Keratinocyte (primary cell): ENCODE measurements around the gene AADACL3. TPM values are rescaled to one million over a fixed set of nuclear protein-coding genes. Genes with fewer than 3 reads are reported as not detected.

Source experiments
- DNase-seq: peaks from one replicate; pipeline ENCODE4 v3.0.0-alpha.2; 2011; ENCODE audit warnings: low read depth, missing footprints, low spot score
- FAIRE-seq: peaks from 2 replicates; lab custom pipeline; 2011; peaks lifted over from hg19 to GRCh38; lab: Jason Lieb, UNC
- H2AFZ ChIP-seq: 2 replicates; pipeline ENCODE4 v1.6.0; 2012; ENCODE audit warnings: low read length, control low read depth, inconsistent platforms; ENCODE audit not compliant: control insufficient read depth
- H3K27ac ChIP-seq: 2 replicates; pipeline ENCODE4 v1.5.1; 2011; ENCODE audit warnings: low read length; ENCODE audit not compliant: control insufficient read depth, insufficient read depth
- H3K27me3 ChIP-seq: 3 replicates; pipeline ENCODE4 v1.6.0; 2011; ENCODE audit warnings: low read length; ENCODE audit not compliant: control insufficient read depth, insufficient read depth; ENCODE audit errors: extremely low read depth
- H3K36me3 ChIP-seq, 2 experiments: 2 replicates in 1 of 2; 3 replicates in 1 of 2; pipeline ENCODE4 v1.5.1; 2011; ENCODE audit warnings: low read length in 2 of 2, mild to moderate bottlenecking in 1 of 2; ENCODE audit not compliant: control insufficient read depth in 2 of 2, insufficient read depth in 2 of 2; ENCODE audit errors: extremely low read depth in 1 of 2
- H3K4me1 ChIP-seq: 3 replicates; pipeline ENCODE4 v1.5.1; 2011; ENCODE audit warnings: low read length; ENCODE audit not compliant: control insufficient read depth, insufficient read depth; ENCODE audit errors: extremely low read depth
- H3K4me2 ChIP-seq: 3 replicates; pipeline ENCODE4 v1.6.0; 2011; ENCODE audit warnings: low read depth, low read length; ENCODE audit not compliant: control insufficient read depth, insufficient read depth; ENCODE audit errors: extremely low read depth
- H3K4me3 ChIP-seq, 3 experiments: fragments of 200-600 bp in 1 of 3; sonication (generic) in 1 of 3; 2 replicates in 2 of 3; 3 replicates in 1 of 3; pipeline ENCODE4 v1.5.1; 2011 to 2016; ENCODE audit warnings: low read length in 3 of 3, mild to moderate bottlenecking in 3 of 3, control low read depth in 2 of 3, inconsistent platforms in 1 of 3, low read depth in 1 of 3, mixed read lengths in 1 of 3, mixed run types in 1 of 3, moderate library complexity in 1 of 3; ENCODE audit not compliant: control insufficient read depth in 2 of 3, insufficient read depth in 2 of 3; ENCODE audit errors: extremely low read depth in 1 of 3
- H3K79me2 ChIP-seq: 2 replicates; pipeline ENCODE4 v1.6.0; 2012; ENCODE audit warnings: low read length; ENCODE audit not compliant: control insufficient read depth, insufficient read depth
- H3K9ac ChIP-seq: 3 replicates; pipeline ENCODE4 v1.6.0; 2011; ENCODE audit warnings: low read length; ENCODE audit not compliant: control insufficient read depth, insufficient read depth; ENCODE audit errors: extremely low read depth
- H3K9me1 ChIP-seq: 3 replicates; pipeline ENCODE4 v1.6.0; 2011; ENCODE audit warnings: low read length; ENCODE audit not compliant: control insufficient read depth, insufficient read depth; ENCODE audit errors: extremely low read depth
- H3K9me3 ChIP-seq: 2 replicates; pipeline ENCODE4 v1.5.1; 2012; ENCODE audit warnings: low read depth, low read length; ENCODE audit not compliant: control insufficient read depth
- H4K20me1 ChIP-seq: 3 replicates; pipeline ENCODE4 v1.6.0; 2011; ENCODE audit warnings: low read length; ENCODE audit not compliant: control insufficient read depth, insufficient read depth; ENCODE audit errors: extremely low read depth
- CTCF ChIP-seq, 3 experiments: IDR thresholded peaks in 1 of 3; conservative IDR thresholded peaks in 1 of 3; optimal IDR thresholded peaks in 1 of 3; 2 replicates in 2 of 3; 3 replicates in 1 of 3; pipeline versions ENCODE3 to v1.5.1; 2011; ENCODE audit warnings: low read length in 3 of 3, mild to moderate bottlenecking in 3 of 3, moderate library complexity in 2 of 3, control low read depth in 1 of 3, inconsistent platforms in 1 of 3; ENCODE audit not compliant: insufficient read depth in 2 of 3; ENCODE audit errors: extremely low read depth in 1 of 3
- EZH2 ChIP-seq: IDR thresholded peaks from one replicate; pipeline ENCODE4 v1.6.1; 2012; ENCODE audit warnings: inconsistent platforms, mild to moderate bottlenecking, low read length, moderate library complexity
- dilution Hi-C: fragments of 300-500 bp; cut with MboI; formaldehyde crosslinking; loops from one replicate; pipeline ENCODE4 v1.7.0; 2020; ENCODE audit warnings: low sequenced_read_pairs; ENCODE audit not compliant: extremely low pct_ligation_motif_present
- polyA plus RNA-seq, 5 experiments: library from polyadenylated mRNA; depleted of rRNA in 3 of 5; stranded (reverse) in 3 of 5; stranded (forward) in 1 of 5; unstranded in 1 of 5; fragments of >200 nt; gene quantifications; 1 replicate in 1 of 5; 2 replicates in 3 of 5; 3 replicates in 1 of 5; pipeline versions ENCODE4 v1.2.1 to v1.2.3, GENCODE V29; 2011 to 2012; ENCODE audit warnings: missing spikeins in 2 of 5, low read depth in 1 of 5, low replicate concordance in 1 of 5

The AADACL3 gene
- polyA plus RNA-seq, 1 donor (not counting 4 experiments of a cell fraction or from before 2014, with no cell fraction given) = 0.03 TPM

- H4K20me1 ChIP-seq = no peaks in the 10 kb centered on the region
- no peak overlapping the region for H3K4me3 ChIP-seq
- no peak overlapping the region for H3K9ac ChIP-seq
- dilution Hi-C loops = no loop called here
- FAIRE-seq = no peak
- H2AFZ ChIP-seq = no peak overlapping the region
- H3K36me3 ChIP-seq = no peaks in the 10 kb centered on the region
- no peak for TF ChIP-seq CTCF (optimal IDR thresholded peaks at IDR 0.05 in 1 of 3, IDR thresholded peaks at IDR 0.05 in 1 of 3, conservative IDR thresholded peaks at IDR 0.05 in 1 of 3; ENCODE audit: extremely low read depth in 1 of 3, insufficient read depth in 2 of 3, low read length in 3 of 3)
- no peak for TF ChIP-seq EZH2
- H3K9me1 ChIP-seq = no peaks in the 10 kb centered on the region
- no peak for DNase-seq
- H3K27me3 ChIP-seq = no peaks in the 10 kb centered on the region
- H3K4me2 ChIP-seq = no peak overlapping the region
- H3K4me1 ChIP-seq = peaks cover 5% of the 10 kb centered on the region
- H3K9me3 ChIP-seq = no peaks in the 10 kb centered on the region
- H3K27ac ChIP-seq = no peak overlapping the region
- H3K79me2 ChIP-seq = no peaks in the 10 kb centered on the region
Observed at GRCh38 chr1:12714710-12715475, 1.0 kb upstream of the AADACL3 start.

DNA sequence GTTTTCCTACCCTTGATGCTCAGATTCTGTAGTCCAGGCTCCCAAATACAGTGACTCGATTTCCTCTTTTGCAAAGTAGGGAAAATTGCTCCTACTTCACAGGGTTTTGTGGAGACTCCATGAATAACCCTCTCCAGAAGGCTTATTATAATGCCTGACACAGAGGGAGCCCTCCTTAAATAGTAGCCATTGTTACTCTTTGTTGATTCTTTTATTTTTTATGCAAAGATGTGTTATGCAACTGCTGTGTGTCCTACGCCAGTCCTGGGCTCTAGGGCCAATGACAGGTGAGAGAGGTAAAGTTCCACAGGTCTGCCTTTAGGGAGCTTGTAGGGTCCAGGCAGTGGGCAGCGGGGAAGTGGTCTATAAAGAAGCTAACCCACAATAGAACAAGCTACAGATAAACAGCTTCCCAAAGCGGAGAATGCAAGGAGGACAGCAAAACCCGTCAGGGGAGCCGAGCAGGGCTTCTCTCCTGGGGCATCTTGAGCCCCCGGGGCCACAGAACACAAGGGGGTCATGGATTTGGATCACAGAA is 1.5 kb downstream of the AADACL3 start:
- no peak overlapping the region for H3K4me3 ChIP-seq
- no peaks in the 10 kb centered on the region for H3K36me3 ChIP-seq
- H3K4me1 ChIP-seq = peaks cover 5% of the 10 kb centered on the region
- no peak overlapping the region for H3K9ac ChIP-seq
- H3K4me2 ChIP-seq = no peak overlapping the region
- no peaks in the 10 kb centered on the region for H4K20me1 ChIP-seq
- no peak overlapping the region for H2AFZ ChIP-seq
- H3K79me2 ChIP-seq = no peaks in the 10 kb centered on the region
- no peaks in the 10 kb centered on the region for H3K27me3 ChIP-seq
- no peaks in the 10 kb centered on the region for H3K9me3 ChIP-seq
- no peak for FAIRE-seq
- no peak for DNase-seq
- no peaks in the 10 kb centered on the region for H3K9me1 ChIP-seq
- H3K27ac ChIP-seq = no peak overlapping the region
- dilution Hi-C loops = no loop called here
- TF ChIP-seq CTCF (optimal IDR thresholded peaks at IDR 0.05 in 1 of 3, IDR thresholded peaks at IDR 0.05 in 1 of 3, conservative IDR thresholded peaks at IDR 0.05 in 1 of 3; ENCODE audit: extremely low read depth in 1 of 3, insufficient read depth in 2 of 3, low read length in 3 of 3) (no peak), EZH2 (no peak)
